Measurements from ENCODE around the gene GSK3B.

The GSK3B gene

DNA sequence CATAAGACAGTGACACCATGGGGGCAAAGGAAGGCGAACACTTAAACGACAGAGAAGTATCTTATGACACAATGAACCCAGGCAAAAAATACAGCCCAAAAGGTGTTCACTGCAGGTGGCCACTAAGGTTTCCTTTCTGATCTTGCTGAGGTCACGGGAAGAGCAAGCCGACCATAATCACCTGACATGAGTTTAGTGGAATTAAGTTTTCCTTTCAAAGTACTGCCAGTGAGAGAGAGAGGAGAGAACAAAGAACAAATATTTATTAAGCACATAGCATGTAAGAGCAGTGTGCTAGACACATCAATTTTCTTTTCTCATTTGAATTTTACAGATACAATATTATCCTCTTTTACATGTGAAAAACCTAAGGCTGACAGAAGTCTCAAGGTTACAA lies 210.1 kb downstream of the GSK3B start:
- no peak for DNase-seq

DNA sequence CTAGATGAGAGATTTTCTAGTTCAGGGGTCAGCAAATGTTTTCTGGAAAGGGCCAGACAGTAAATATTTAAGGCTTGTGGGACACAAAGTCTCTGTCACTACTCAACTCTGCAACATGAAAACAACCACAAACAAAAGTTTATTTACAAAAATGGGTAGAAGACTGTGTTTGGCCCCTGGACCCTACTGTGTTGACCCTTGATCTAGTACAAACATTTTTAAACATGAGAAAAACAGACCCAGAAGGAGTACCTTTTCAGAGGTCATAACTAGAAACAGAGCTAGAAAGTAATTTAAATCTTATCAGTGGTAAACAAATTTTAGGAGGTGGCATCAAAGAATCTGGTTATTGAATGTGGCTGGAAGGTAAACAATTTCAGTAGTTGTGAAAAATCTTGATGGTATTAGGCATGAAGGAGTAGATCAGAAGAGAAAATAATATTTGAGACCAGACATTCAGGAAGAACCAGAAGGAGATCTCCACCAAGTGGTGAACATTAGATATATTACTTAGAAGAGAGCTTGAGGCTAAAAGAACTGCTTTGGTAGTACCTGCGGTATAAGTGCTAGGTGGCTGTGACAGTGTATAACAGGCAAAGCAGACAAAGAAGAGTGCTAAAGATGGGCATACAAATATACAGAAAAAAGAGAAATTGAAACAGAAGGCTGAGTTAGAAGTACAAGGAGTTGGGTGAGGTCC lies 210.6 kb downstream of the GSK3B start:
- DNase-seq, result no peak

DNA sequence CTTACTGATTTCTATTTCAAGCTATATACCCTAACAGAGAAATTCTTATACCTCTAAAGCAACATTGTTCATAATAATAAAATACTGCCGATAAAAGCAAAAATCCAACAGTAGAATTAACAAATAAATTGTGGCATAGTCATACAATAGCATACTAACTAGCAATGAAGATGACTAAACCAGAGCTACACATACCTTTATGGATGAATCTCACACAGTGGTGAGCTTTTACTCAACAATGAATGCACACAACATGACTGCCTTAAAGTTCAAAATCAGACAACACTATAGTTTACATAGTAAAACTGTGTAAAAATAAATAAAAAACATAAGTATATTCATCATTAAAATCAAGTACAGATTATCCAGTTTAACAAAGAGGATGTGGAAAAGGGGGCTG lies 213.3 kb downstream of the GSK3B start:
- no peak for DNase-seq

DNA sequence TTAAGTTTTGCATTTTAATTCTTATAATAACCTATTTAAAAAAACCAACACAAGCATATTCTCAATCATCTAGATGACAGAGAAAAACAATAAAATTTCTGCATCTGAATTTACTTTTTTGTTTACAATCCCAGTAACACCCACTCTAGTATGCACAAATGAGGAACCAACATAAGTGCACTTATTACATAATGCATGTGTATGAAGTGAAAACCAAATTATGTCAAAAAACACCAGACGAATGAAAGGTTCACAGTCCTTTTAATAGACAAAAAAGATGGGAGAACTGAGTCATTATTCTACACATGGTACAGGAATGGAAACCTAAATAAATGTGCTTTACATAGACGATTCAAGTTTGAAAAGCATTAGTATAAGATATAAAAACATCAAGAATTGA lies 220.6 kb downstream of the GSK3B start:
- DNase-seq, result no peak

DNA sequence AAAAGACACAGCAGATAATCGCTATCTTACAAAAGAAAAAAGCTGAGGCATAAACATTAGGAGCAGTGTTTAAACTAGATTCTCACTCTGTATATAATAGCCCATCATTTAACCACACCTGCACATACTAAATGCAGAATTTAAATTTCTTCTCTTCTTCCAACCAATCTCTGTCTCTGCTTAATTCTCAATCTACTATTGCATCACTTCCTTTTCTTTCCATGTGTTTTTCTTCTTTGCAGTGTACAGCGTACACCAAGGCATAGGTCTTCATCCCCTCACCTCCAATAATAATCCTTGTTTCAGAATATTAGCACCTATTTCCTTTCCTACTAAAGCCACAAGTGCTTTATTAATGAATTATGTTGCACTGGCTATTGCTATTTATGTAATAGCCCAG lies 221.5 kb downstream of the GSK3B start:
- no peak for DNase-seq

DNA sequence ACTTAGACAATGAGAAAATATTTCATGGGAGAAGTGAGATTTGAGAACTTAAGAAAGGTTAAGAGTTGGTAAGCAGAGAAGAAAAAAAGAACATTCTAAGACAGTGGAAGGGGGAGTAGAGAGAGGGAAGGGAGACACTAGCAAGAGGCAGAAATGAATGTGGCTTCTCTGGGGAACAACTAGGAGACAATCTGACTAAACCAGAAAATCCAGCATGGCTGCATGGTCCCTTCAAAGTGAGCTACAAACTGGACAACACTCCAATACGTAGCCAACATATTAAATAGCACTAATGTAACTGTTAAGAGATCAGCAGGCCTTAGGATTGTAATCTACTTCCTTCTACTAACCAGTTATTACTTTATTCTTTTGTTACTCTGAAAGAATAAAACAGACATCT lies 222.7 kb downstream of the GSK3B start:
- no peak for DNase-seq

DNA sequence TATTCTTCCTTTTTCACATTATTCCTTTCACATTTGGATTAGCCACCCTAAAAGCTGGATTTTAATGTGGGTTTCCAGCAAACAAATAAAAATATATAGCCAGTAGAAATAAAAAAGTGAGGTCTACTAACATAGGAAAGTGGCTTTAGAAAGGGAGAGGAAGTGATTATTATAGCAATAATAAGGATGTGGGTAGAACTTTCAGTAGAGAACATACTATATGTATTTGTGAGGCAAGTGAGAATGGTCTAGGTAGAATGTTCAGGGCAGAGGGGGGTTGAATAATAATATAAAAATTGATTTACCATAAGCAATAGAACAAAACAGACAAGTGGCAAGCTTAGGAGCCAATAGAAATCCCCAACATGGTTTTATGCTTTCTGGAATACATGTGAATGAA lies 223.7 kb downstream of the GSK3B start:
- DNase-seq, result no peak

DNA sequence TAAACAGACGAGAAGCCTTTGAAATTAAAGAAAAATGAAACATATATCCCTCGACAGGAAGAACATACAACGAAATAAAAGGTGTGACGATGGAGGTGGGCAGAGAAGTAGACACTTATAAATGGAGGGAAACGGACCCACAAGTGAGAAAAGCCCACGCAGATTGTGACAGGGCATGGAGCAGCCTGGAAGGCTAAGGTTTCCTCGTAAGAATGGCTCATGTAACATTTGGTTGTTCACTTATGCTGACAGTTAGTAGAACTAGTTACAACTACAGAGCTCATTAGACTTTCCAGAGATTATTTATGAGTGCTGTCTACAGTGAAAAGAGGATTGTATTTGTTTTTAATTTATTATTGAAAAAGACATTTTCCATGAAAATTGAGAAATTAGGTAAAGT lies 229.8 kb downstream of the GSK3B start:
- no peak for DNase-seq

DNA sequence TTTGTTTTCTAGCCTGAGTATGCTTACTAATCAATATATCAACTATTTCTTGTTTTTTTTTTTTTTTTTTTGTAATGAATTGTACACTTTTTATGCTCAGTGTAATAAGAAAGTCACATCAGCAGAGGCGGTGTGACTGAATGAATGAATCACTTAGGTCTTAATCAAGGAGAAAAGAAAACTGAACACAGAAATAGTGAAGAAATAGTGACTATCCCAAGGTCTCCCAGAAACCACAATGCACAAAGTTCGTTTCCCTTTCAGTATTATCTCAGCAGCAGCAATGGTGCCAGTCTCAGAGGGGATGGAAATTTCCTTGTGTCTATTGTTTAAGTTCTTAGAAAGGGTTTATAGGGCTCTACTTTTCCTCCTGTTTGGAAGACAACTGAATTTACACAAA lies 231.6 kb downstream of the GSK3B start:
- DNase-seq, result no peak

DNA sequence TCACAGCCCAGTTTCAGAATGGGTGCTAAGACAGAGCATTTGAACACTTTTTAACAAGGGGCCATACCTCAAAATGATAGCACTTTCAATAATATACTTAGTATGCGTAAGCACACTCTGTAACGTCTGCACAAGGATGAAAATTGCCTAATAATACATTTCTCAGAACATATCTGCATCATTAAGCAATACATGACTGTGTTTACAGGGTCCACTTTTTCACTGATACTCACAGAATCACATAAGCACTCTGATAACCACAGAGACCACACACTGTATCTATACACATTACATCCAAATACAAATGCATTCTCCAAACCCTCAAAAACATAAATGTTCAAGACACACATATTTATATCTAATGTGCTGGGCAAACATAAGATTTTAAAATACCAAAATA lies 232.6 kb downstream of the GSK3B start:
- DNase-seq, result no peak

DNA sequence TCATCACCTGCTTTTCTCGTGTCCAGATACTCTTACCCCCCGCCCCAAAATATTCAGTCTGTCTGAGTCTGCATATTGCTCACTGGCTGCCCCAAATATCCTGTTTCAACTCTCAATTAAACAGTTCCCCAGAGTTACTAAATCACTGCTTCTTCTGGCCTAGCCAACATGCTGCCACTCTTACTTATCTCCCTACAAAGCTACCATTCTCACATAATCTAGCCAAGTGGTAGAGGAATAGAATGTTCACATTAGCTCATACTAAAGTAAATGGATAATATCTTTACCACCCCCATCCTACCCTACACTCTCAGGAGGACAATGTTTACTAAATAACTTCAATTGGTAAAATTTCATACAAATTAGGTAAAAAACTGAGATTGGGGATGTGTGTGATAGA lies 234.5 kb downstream of the GSK3B start:
- DNase-seq, result no peak

DNA sequence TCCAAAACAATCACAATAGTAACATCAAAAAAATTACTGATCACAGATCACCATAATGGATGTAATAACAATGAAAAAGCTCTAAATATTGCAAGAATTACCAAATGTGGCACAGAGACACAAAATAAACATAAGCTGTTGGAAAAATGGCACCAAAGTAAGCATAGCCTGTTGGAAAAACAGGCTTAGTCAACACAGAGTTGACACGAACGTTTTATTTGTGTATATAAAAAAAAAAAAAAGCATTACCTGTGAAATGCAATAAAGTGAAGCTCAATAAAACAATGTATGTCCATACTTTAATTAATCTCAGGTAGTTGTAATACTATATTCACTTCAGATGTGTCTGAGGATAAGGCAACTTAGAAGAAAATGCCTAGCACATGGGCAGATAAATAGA lies 235.3 kb downstream of the GSK3B start:
- DNase-seq, result no peak

DNA sequence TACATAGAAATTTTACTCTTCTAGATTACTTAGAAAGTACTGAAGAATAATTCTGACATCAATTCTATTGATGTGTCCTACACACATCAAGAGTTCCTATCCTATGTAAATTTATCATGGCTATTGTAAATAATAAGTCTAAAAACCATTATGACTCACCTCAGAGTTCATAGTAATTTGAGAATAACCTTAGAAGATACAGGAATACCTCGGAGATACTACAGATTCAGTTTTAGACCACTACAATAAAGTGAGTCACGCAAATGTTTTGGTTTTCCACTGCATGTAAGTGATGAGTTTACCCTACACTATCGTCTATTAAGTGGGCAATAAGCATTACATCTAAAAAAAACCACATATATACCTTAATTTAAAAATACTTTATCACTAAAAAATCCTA lies 237.6 kb downstream of the GSK3B start:
- DNase-seq, result no peak

DNA sequence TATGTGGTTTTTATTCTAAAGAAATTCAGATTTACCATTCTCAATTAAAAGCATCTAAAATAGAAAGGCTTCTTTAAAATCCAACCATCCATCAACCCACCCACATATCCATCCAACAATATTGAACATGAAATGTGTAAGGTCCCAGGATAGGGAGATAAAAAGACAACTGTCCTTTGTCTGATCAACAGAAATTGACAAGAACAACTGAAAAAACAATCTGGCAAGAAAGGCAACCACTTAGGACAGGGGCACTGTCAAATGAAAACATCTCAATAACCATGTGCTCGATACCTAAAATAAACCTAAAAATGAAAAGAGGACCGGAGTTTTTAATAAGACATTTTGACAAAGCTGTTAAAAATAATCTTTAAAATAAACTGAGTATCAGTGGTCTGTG lies 245.1 kb downstream of the GSK3B start:
- DNase-seq, result no peak

DNA sequence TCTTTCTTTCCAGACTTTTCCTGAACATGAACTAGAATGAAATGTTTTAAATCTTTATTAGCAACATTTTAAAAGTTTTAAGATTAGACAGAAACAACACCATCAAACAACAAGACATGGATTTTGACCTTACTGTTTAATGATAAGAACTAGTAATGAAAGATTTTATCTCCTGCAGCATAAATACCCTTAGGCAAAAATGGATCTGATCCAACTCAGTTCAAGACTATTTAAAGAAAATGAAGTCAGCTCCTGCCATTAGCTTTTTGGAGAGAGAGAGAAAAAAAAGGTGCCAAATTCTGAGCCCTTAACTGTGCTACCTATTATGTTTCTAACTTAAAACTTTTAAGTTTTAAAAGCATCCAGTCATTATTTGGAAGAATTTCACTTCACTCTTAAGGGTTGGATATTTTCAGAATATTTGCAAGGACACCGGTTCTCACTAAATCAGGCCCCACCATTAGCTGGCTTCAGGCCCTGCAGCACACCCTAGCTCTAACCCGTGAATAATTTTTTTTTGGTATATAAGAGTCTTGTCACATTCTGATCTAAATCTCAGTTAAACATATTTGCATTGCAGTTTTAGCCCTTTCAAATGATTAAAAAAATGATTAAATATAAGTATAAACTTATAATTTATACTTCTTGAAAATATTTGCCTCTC lies 252.3 kb downstream of the GSK3B start:
- no peak for DNase-seq

DNA sequence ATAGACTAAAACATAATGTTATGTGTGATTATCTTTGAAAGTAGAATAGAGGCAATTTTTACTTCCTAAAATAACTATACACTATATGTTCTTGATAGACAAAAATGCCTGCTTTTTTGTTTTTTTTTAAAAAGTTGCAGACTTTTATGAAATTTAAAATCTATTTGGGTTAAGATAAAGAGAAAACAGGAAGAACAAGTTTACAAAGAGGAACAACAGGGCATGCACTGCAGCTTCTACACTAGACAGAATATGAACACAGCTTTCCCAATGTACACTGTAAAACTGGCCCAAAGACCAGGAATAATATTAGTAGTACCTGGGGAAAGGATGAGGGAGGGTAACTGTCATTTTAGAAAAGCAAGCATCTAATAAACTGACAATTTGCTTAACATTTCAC lies 258.7 kb downstream of the GSK3B start:
- no peak for DNase-seq

DNA sequence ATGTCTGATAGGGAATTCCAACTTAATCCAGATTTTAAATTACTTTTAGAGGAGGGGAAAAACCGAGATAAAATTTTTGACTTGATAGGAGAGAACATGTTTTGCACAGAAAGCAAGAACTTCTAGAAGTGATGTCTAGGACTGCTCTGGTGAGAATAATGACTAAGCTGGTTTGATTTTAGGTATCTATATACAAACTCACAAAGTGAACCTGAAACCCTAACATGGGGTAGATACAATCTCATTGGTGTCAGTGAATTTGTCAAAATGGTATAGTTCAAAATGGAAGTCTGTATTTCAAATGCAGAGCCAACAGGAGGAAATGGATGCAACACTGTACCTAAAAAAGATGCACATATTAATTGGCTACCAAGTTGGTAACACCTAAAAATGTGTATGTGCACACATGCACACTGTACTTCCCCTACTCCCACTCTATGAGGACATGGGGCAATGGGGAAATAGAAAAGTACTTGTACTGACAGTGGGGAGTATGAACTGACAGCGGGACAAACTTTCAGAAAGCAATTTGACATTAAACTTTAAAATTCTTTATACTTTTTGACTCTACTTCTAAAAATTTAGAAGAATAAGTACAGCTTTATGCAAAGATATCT lies 259.4 kb downstream of the GSK3B start:
- DNase-seq, result no peak

DNA sequence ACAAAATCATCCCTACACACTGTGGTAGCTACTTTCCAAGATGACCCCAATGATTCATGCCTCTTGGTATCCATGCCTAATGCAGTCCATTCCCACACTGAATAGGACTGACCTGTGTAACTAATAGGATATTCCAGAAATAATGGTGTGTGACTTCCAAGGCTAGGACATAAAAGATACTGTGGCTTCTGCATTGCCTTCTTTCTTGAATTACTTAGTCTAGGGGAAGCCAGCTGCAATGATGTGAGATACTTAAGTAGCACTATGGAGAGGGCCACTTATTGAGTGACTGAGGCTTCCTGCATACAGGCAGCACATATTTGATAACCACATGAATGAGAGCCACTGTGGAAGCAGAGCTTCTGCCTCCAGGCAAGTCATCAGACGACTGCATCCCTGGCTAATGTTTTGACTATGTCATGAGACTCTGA lies 262.3 kb downstream of the GSK3B start:
- no peak for DNase-seq

DNA sequence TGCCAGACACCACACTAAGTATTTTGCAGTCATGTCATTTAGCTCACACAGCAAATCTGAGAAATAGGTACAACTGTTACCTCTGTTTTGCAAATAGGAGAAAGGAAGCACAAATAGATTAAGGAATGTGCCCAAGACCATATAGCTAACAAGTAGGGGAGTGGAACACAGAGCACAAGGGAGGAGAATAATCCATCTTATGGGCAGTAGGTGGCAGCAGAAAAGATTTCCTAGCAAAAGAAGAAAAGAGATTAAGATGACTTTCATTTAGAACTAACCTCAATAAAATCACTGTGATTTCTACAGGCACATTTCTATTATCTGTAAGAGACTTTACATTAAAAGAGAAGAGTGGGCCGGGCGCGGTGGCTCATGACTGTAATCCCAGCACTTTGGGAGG lies 263.2 kb downstream of the GSK3B start:
- no peak for DNase-seq

DNA sequence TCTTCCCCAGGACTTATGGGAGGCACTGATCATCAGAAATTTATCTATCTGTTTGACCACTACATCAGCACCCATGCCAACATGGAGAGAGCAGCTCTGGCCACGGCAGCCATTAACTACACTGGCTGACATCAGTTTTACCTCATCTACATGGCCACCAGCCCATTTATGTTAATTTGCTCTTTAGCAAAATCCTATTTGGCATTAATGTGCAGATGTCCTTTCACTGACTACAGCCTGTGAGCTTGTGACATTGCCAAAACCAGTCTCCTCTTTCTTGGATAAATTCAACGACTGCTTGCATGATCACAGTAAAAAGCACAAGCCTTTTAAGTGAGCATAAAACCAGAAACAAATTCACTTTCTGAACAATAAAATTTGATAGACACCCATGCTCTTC lies 264.8 kb downstream of the GSK3B start:
- no peak for DNase-seq

DNA sequence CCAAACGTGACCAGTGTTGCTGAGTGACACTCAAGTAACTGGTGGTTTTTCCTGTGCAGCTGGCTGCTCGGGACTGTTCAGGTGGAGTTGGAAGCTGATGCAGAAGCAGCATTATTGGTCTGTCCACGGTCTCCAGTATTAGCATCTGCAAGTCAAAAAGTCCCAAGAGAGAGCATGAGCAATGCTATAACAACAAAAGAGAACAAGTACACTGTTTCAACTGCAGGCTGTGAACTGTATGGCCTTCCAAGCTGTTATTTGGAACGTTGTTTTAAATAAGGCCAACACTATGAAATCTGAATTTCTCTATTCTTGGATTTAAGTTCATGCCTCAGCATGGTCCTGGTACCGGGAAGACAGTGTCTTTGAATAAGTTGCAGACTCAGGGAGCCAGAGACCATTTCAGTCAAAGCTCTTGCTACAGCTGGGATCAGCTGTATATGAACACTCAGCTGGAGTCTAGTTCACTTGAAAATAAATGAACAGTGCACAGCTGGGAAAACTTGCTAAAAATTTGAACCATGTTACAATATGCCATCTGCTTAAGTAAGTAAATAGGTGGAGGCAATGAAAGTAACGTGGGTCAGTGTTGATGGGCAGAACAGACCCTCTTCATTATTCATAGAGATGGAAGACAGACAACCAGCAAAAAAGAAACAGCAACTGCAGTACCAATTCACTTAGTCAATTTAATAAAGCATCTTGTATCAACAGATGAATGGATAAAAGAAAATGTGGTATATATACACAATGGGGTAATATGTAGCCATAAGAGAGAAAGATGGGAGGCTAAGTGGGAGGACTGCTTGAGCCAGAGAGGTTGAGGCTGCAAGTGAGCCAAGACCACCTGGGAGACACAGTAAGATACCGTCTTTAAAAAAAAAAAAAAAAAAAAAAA lies 267.3 kb downstream of the GSK3B start:
- DNase-seq, result no peak

DNA sequence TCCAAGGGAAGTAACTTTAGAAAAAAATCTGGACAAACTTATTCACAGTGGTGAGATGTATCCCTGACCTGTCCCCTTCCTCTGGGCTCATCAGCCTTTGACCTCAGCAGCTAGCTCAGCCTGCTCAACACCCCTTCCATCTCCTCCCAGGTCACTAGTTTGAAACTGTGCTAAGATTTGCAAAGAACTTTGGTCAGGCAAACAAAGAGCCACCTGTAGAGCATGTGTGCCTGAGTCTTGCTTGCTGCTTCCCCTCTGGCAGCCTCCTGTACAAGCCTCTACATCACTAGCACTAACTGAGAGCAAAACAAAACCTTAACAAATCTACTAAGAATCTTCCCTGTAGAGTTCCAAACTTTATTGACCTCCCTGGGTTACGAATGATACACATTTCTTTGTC lies 268.4 kb downstream of the GSK3B start:
- DNase-seq, result no peak
